ENCODE results near the gene CALR.

GRCh38 chr19:12935071-12935470, 3.3 kb upstream of the CALR start:
- TF ChIP-seq, protein P1, sequence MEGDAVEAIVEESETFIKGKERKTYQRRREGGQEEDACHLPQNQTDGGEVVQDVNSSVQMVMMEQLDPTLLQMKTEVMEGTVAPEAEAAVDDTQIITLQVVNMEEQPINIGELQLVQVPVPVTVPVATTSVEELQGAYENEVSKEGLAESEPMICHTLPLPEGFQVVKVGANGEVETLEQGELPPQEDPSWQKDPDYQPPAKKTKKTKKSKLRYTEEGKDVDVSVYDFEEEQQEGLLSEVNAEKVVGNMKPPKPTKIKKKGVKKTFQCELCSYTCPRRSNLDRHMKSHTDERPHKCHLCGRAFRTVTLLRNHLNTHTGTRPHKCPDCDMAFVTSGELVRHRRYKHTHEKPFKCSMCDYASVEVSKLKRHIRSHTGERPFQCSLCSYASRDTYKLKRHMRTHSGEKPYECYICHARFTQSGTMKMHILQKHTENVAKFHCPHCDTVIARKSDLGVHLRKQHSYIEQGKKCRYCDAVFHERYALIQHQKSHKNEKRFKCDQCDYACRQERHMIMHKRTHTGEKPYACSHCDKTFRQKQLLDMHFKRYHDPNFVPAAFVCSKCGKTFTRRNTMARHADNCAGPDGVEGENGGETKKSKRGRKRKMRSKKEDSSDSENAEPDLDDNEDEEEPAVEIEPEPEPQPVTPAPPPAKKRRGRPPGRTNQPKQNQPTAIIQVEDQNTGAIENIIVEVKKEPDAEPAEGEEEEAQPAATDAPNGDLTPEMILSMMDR (IDR thresholded peaks at IDR 0.05) = no peak
- no peak for TF ChIP-seq POLR2A (IDR thresholded peaks at IDR 0.05)

Data from lower leg skin (tissue), 3 donors.